ENCODE data around the gene PXMP4. TPM values are rescaled to one million over a fixed set of nuclear protein-coding genes. Genes with fewer than 3 reads are reported as not detected.

PXMP4 gene
- total RNA-seq, 1 experiment from 2014 or later, result 1.3 TPM

Other genes with a start within 250 kb of the PXMP4 start
- 7.8 and 22.3 TPM in 2 replicates for gene CBFA2T2, start 230.2 kb downstream of the PXMP4 start, total RNA-seq (2014; rRNA removed; shearing (Covaris generic))
- 0.20 TPM in 1 of 2 replicates, not detected in the other for gene C20orf144, start 58.0 kb downstream of the PXMP4 start, total RNA-seq (2014; rRNA removed; shearing (Covaris generic))
- not detected in 2 replicates for gene ACTL10, start 53.4 kb downstream of the PXMP4 start, total RNA-seq (2014; rRNA removed; shearing (Covaris generic))
- gene NECAB3, start 45.9 kb downstream of the PXMP4 start, total RNA-seq (2014; rRNA removed; shearing (Covaris generic)), result 69.9 and 72.1 TPM in 2 replicates
- gene E2F1, start 33.9 kb downstream of the PXMP4 start, total RNA-seq (2014; rRNA removed; shearing (Covaris generic)), result 44.1 and 44.2 TPM in 2 replicates
- 0.86 and 2.3 TPM in 2 replicates for gene ZNF341, start 11.7 kb upstream of the PXMP4 start, total RNA-seq (2014; rRNA removed; shearing (Covaris generic))
- gene CHMP4B, start 91.0 kb upstream of the PXMP4 start, total RNA-seq (2014; rRNA removed; shearing (Covaris generic)), result 71.3 and 87.4 TPM in 2 replicates